ENCODE measurements around the gene GAS6. TPM values are rescaled to one million over a fixed set of nuclear protein-coding genes. Genes with fewer than 3 reads are reported as not detected.
"Not testable (repeated sequence)": the region's sequence is repeated elsewhere in the genome, so short reads cannot be mapped to it uniquely, and the experiment has no call there.

GAS6 gene
- polyA plus RNA-seq, 1 donor: 17.4 TPM

DNA sequence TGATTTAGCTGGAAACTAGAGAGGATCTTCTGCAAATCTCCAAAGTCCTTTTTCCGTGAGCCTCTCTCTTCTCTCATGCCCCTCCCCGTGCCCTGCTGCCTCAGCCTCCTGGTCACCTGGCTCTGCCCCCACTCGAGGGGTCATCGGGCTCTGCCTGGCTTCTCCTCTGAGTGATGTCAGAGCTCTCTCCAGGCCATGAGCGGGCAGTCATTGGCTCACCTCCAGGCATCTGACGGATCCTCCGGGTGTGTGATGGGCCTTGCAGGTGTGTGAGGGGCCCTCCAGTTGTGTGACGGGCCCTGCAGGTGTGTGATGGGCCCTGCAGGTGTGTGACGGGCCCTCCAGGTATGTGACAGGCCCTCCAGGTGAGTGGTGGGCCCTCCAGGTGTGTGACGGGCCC lies 10.3 kb upstream of the GAS6 start:
- DNase-seq: no peak

DNA sequence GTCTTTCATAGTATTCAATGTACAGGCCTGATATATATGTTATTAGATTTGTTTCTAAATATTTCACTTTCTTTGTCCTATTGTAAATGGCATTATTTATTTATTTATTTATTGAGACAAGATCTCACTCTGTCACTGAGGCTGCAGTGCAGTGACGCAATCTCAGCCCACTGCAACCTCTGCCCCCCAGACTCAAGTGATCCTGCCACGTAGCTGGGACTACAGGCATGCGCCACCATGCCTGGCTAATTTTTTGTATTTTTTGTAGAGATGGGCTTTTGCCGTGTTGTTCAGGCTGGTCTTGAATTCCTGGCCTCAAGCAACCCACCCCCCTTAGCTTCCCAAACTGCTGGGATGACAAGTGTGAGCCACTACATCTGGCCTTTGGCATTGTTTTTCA lies 5.4 kb upstream of the GAS6 start:
- DNase-seq: no peak

DNA sequence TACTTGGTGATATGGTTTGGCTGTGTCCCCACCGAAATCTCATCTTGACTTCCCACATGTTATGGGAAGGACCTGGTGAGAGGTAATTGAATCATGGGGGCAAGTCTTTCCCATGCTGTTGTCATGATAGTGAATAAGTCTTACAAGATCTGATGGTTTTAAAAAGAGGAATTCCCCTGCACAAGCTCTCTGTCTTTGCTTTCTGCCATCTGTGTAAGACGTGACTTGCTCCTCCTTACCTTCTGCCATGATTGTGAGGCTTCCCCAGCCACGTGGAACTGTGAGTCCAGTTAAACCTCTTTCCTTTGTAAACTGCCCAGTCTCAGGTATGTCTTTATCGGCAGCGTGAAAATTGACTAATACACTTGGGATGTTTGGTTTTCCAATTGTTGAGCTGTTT lies 4.0 kb upstream of the GAS6 start:
- DNase-seq: not testable (repeated sequence)

DNA sequence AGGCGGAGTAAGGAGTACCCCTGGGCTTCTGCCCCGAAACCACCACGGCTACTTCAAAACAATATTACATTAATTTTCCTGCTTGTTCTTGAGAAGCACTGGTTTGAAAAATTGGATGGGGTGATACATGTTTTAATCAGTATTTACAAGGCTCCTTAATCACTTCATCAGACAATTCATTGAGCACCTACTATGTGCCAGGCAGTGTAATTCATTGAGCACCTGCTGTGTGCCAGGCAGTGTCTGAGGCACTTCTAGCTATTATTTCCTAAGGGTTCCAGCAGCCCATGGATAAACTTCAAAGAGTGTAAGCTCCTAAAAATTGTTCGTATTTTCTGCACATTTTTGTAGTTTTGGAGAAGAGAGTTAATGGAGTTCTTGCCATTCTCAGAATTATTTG lies 1.6 kb upstream of the GAS6 start:
- DNase-seq: no peak

DNA sequence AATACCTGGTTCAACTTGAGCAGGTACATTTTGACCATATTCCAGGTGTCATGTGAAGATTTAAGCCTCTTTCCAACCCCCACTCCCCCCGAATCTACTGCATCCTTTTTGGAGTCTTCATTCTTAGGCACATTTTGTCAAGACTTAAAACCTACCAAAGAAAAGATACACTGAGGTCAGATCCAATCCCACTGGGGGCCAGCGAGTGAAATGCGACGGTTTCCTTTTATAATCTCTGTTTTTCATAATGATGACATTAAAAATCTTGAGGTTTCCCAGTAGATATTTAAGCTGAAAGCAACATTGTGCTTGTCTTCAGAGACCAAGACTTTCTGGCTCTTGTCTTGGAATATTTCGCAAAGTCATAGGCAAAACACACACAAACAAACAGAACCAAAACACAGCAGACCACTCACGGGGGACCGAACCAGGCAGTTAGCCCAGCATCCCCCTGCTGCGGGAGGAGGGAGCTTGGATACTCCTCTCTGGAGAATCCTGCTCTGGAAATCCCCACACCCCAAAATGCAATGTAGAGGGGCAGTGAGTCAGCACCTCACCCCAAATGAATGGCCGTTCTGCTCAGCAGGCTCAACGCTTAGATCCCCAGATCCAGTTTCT lies 506 bp upstream of the GAS6 start:
- no peak for DNase-seq

DNA sequence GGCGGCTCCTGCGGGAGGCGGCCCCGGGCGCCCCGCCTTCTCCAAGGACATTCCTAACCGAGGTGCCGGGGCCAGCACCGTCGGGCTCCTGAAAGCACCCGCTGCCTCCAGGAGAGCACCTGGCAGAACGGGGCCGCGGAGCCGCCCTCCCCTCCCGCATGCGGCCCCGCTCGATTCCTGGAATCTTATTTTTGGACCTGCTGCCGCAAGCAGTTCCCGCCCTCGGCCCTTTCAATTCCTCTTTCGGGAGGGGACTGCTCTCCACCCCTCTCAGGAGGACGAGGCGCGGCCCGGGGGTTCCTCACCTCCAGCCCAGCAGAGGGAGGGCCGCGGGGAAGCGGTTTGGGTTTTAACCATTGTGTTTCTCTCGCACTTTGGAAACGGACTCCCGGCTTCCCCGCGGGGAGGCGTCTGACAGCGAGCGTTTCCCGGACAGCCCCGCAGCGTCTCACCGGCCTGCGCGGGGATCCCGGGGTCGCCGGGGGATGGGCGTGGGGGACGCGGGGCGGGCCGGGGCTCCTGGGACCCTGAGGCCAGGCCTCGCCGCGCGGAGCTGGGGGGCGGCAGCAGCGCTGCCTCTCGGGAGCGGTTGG lies 849 bp downstream of the GAS6 start:
- no peak for DNase-seq

DNA sequence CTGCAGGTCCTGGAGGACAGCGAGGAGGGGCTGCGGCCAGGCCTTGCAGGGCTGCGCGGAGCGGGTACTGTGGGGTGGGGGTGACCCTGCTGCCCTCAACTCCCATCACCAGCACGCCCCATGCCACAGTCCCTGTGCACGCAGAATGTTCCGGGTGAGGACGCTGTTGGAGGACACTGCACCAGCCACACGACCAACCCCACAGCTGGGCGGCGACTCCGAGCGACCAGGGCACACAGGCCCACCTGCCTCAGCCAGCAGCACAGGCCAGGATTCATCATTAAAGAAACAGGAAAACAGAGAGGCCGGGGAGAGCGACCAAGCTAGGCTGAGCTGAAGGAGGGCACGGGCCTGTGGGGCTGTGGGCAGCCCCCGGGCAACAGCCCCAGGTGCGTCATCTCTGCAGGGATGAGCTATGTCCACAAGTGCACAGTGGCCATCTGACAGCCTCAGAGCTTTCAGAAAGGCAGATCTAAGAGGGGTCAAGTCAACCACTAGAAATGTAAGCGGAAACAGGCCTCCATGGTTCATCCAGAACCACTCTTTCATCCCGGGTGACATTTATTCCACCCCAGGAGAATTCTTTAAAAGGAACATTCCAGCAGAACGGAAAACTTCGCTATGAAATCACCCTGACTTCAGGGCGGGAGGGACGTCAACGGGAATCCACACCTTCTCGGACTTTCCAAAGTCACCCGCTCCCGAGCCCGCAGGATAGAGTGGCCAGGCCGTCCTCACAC lies 1.5 kb downstream of the GAS6 start:
- DNase-seq: no peak

DNA sequence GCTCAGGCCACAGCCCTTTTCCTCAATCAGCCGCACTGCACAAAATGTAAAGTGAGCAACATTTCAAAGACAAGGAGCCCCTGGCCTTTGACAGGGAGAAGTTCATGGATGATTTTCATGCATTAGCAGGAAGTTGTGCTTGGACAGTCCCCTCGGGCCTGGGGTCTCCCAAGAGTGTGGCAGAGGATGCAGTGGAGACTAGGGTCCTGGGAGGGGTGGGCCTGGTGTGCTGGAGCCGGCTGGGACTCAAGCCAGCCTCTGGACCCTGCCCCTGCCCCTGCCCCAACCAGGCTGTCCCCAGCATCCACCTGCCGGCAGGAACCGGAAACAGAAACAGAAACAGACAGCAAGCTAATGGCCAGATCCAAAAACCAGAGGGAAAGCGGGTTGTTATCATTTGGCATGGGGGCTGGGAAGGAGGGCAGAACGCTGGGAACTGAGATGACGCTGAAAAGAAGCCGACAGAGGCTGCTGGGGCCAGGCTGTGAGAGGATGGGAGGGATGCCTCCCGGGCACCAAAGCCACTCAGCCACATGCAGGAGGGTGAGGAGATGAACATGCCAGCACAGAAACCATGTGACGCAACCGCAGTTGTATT lies 2.3 kb downstream of the GAS6 start:
- DNase-seq: no peak

DNA sequence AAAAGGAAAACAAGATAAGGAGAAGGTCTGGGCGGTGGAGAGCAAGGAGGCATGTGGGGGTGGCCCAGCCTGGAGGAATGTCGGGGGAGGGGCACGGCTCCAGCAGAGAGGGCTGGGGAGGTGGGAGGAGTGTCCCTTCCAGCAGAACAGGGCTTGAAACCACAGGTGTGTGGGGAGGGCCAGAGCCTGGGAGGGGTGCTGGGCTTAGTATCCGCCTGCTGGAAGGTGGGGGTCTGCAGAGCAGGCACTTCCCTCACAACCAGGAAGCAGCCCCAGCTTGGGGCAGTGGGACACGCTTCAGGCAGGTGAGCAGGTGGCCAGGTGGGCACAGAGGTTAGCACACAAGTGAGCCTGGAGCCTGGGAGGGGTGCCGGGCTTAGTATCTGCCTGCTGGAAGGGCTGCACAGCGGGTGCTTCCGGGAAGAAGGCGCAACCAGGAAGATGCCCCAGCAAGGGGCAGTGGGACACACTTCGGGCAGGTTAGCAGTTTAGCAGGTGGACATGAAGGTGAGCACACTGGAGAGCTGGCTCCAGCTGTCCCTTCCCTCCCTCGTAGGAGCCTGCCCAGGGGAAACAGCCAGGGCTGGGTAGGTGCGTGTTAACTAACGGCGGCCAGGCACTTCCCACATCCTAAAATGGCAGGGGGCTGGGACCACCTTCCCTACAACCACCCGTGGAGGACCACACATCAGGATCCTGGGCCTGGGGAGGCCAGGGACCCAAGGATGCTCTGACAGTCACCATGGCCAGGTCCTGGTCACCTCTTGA lies 3.0 kb downstream of the GAS6 start:
- peak; percentile 50 for DNase-seq

DNA sequence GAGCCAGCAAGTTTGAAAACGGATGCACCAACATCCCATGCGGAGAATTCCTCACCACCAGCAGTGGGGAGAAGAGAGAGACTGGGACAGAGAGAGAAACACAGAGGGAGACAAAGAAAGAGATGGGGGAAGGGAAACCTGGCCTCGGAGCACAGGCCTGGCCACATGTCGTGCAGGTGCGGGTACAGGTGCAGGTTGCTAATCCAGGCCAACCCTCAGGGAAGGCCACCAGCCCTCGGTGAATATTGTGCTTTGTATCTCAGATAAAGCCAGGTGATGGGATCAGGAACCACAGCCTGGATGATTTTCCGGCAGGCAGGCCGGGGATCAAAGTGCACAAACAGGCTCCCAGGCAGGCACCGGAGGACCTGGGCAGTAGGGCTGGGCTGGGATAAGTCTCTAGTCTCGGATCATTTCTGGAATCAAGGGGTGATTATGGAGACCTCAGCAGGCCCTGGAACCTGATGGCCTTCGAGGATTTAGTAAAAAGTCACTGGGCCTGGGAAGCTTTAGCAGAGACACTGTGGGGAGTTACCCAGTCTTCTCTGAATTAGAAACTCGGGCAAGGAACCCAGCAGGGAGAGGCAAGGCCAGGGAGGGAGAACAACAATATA lies 3.7 kb downstream of the GAS6 start:
- DNase-seq: no peak

DNA sequence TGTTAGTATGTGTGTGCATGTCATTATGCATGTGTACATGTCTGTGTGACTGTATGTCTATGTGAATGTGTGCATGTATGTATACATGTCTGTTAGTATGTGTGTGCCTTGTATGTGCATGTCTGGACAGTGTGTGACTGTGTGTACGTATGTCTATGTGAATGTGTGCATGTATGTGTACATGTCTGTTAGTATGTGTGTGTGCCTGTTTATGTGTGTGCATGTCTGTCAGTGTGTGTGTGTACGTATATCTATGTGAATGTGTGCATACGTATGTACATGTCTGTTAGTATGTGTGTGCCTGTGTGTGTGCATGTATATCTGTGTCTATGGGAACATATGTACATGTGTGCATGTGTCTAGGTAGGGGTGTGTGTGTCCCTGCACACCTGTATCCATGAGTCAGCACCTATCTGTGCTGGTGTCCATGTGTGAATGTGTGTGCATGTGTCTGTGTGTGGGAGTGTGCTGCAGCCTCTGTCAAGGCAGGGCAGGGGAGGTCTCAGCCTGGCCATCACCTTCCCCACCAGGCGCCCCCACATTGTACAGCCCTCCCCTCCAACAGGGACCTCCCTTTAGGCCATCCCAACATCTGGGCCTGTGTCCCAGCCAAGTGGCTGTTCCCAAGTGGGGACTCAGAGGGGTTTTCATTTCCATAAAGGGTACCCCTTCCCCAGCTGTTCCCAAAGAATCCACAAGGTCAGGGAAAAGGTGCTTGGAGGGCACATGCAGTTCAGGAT lies 4.4 kb downstream of the GAS6 start:
- no peak for DNase-seq

DNA sequence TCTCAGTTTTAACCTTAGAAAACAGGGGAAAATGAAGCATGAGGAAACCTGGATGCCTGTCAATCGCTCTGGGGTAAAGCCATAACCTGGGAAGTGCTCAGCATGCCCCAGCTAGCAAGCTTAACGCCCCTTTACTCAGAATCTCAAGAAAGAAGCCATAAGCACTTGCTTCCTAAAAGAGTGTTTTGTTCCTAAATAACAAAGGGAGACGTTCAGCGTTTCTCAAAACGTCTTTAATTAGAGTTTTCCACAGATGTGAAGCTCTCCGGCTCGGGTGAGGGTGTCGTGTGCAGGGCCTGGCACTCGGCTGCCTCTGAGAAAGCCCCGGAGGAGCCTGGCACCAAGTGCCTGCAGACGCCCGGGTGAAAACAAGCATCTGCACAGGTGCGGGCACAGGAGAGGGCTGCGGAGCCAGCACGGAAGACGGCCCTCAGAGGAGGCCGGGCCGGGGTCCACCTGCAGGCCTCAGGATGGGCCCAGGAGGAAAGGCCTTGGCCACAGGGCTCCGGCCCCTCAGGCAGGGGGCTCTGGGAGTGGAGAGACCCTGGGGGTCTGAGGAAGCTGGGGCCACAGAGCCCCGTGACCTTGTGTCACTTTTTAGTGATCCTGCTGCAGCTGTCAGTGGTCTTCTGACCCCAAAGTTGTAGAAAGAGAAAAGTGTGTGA lies 6.2 kb downstream of the GAS6 start:
- no peak for DNase-seq

DNA sequence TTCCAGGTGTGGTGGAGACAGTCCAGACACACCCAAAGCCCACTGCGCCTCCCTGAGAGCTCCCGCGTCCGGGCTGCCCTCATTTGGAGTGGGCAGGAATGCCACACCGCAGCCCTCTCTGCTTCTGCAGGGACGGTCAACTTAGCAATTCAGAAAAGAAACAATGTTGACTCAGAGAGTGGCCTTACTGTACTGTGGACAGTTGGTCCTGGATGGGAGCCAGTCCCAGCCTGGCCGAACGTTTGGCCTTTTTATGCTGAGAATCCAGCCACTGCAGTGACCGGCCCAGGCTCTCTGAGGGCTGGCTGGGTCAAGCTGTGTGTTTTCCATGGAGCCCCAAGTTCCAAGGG lies 7.2 kb downstream of the GAS6 start:
- no peak for DNase-seq

DNA sequence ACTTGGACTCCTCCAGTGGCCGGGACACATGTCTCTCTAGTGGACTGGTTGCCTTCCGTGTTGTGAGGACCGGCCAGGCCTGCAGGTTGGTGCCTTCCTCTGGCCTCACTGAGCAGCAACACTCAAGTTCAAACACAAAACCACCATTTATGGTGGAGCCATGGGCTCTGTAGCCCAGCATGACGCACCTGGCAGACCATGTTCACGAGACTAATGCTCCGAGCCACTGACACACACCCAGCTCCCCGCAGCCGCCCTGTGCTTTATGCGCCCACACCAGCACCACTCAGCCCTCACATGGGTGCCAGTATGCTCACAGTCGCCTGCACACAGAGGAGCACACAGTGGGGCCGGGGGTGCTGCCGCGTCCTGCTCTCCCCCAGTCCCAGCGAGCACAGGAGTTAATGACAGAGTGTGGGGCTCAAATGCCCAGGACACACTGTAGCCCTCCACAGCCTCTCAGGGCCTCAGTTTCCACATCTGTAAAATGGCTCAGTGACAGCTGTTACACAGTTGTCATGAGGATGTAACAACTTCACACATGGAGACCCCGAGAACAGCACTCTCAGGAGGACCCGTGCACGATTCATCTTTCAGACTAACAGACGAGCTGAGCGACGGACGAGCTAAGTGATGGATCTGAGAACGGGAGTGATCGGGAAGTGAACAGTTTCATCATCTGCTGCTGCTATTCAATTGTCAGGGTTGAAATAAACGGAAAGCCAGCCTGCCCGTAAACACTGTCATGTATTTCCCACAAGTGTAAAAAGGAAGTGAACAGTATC lies 7.8 kb downstream of the GAS6 start:
- no peak for DNase-seq

DNA sequence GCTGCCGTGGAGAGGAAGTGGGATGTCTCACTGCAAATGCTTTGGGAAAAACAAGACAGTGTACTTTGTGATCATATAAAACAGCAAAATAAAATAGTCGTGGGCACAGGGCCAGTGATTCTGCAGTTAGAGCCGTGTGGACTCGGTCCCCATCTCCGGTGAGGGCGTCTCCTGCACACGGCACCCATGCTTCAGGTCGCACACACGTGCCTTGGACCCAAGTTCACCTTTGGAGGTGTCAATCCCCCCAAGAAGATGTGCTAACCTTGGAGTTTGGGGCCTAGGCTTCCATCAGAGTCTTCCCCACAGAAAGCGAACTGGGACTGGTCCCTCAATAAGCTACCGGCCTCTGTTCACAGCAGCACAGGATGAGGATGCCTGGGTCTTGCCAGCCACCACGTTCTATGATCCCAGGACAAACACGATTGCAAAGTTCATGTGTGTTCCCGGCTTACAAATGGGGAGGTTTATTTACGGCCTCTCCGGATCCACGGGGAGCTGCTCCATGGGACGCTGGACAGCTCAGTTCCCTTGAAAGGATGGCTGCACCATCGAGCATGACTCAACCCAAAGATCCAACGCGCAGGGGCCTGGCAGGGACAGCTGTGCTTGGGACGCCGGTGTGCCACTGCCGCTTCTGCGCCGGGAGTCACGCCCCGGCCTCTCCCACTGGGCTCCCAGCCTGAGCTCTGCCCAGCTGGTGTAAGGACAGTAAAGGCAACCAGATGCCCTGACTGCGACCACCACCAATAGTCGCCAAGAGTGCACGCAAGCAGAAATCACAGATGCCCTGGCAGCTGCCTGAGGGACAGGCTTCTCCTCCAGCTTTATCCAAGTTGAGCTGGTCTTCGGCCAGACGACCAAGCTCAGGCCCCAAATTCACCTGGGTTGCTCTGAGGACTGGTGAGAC lies 8.6 kb downstream of the GAS6 start:
- DNase-seq: no peak

DNA sequence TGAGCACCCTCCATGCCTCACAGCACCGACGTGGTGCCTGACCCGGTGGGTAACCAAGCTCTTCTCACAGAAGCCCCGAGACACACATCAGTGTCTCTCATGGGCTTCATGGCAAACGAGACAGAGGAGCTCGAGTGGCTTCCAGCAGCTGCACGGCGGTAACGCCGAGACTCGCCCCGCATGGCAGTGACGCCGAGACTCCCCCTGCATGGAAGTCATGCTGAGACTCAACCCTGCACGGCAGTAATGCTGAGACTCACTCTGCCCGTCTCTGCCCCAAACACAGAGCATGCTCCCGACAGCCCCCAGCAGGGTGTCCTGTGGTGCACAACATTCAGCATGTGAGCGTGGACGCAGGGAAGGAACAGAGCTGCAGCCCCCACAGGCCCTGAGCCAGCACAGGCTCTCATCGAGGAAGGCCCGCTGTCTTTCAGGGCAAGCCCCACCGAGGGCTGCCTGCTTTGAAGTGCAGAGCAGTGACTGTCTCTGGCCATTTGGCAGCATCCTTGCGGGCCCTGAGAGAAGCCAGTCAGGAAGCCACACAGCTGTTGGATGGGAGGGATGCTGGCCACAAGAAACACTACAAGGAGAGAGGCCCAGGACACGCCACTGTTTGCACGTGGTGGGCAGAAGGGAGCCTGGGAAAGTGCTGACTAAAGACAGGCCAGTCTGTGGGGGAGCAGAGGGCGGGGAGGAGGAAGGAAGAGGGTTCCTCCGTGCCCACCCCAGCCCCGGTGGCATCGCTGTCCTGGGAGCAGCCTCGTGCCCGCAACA lies 9.5 kb downstream of the GAS6 start:
- no peak for DNase-seq

DNA sequence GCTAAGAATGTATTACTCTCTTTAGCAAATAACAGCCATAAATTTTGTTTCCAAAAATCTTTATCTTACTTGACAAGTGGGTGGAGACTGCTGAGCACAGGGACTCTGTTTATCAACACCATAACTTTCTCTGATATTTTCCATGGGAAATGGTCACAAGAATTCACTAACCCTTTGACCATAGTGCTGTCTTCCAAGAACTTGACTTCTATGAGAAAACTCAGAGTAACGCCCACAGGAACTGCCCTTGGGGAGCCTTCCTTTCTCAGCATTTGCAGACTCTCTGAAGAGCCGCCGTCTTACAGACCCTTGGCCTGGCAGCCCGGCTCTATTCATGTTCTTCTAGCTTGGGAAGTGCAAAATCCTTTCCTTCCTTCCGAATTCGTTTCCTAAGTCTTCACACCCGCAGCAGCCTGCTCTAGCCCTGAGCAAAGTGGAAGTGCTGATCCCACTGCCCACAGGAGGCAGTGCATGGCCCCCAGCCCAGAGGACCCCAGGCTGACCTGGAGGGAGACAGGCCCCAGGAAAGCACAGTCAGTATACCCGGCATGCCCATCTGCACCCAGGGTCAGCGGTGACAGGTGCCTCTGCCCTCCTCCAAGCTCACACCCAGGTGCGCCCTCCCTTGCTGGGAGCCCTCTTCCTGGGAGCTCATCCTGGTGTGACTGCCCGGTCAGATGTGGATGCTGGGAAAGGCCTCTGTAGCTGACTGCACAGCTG lies 10.2 kb downstream of the GAS6 start:
- DNase-seq: no peak

Data from left kidney (tissue), 2 donors.